ENCODE results near the gene MYL6B. TPM values are rescaled to one million over a fixed set of nuclear protein-coding genes. Genes with fewer than 3 reads are reported as not detected.
"Not testable (repeated sequence)": the region's sequence is repeated elsewhere in the genome, so short reads cannot be mapped to it uniquely, and the experiment has no call there.

The MYL6B gene
- total RNA-seq, 3 donors from 2014 or later: 13.0 to 39.8 (median 22.7) TPM

- peaks cover 16% of the 10 kb centered on the region for H3K4me1 ChIP-seq (ENCODE audit: low read depth)
- ATAC-seq (no peak), DNase-seq (peak in 1 of 3 donors; percentile 47)
- no peaks in the 10 kb centered on the region for H3K9me3 ChIP-seq
- TF ChIP-seq, protein P1, sequence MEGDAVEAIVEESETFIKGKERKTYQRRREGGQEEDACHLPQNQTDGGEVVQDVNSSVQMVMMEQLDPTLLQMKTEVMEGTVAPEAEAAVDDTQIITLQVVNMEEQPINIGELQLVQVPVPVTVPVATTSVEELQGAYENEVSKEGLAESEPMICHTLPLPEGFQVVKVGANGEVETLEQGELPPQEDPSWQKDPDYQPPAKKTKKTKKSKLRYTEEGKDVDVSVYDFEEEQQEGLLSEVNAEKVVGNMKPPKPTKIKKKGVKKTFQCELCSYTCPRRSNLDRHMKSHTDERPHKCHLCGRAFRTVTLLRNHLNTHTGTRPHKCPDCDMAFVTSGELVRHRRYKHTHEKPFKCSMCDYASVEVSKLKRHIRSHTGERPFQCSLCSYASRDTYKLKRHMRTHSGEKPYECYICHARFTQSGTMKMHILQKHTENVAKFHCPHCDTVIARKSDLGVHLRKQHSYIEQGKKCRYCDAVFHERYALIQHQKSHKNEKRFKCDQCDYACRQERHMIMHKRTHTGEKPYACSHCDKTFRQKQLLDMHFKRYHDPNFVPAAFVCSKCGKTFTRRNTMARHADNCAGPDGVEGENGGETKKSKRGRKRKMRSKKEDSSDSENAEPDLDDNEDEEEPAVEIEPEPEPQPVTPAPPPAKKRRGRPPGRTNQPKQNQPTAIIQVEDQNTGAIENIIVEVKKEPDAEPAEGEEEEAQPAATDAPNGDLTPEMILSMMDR (IDR thresholded peaks at IDR 0.05): no peak
- peaks cover 10% of the 10 kb centered on the region for H3K36me3 ChIP-seq (ENCODE audit: low read depth)
- intact Hi-C loops (cut with DNase I, micrococcal nuclease): no loop called here
- H3K4me3 ChIP-seq: no peak overlapping the region
Measured at GRCh38 chr12:56115329-56115728, 37.1 kb upstream of the MYL6B start.

GRCh38 chr12:56116267-56117081 is 35.9 kb upstream of the MYL6B start, which contains the start of gene RPL41:
Gene RPL41, plus strand, starts transcription at chr12:56116633.
- Histone ChIP-seq H3K4me3 (peak within 1 kb of the TSS; percentile 35), H3K36me3 (ENCODE audit: low read depth) (peaks cover 4% of the 10 kb centered on the region), H3K9me3 (no peaks in the 10 kb centered on the region), H3K4me1 (ENCODE audit: low read depth) (peaks cover 16% of the 10 kb centered on the region)
- TF ChIP-seq, protein P1 (IDR thresholded peaks at IDR 0.05): no peak
- intact Hi-C loops (cut with DNase I, micrococcal nuclease): no loop called here
- DNase-seq: peak; percentile 96 to 99 (median 96)
- peak; percentile 74 for ATAC-seq

DNA sequence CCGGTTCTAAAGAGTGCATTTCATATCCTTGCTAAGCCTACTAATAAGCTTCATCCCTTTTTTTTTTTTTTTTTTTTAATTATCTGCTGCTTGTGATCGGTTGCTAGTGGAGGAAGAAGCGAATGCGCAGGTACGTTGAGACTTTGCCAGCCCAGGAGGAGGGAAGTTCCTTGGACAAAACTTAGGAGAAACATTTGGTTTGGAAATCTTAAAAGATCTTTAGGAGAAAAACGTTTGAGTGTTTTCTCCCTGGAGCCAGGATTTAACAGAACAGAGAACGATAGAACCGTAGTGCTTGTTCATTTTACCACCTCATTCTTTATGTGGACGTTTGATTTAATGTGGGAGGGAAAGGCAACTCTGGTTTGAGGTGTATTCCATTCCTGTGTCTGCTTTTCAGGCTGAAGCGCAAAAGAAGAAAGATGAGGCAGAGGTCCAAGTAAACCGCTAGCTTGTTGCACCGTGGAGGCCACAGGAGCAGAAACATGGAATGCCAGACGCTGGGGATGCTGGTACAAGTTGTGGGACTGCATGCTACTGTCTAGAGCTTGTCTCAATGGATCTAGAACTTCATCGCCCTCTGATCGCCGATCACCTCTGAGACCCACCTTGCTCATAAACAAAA is 35.2 kb upstream of the MYL6B start:
- H3K4me1 ChIP-seq (ENCODE audit: low read depth): peaks cover 16% of the 10 kb centered on the region
- DNase-seq; intact Hi-C loops (cut with DNase I, micrococcal nuclease): not testable (repeated sequence)

GRCh38 chr12:56117778-56118687 is 34.4 kb upstream of the MYL6B start, which contains the start of gene ZC3H10:
Gene ZC3H10, plus strand, starts transcription at chr12:56118266. Its CDS starts 2,297 bp downstream, at chr12:56120563.
- Histone ChIP-seq H3K4me1 (ENCODE audit: low read depth) (peaks cover 16% of the 10 kb centered on the region), H3K9me3 (no peaks in the 10 kb centered on the region), H3K36me3 (ENCODE audit: low read depth) (peaks cover 4% of the 10 kb centered on the region), H3K4me3 (peak within 1 kb of the TSS; percentile 44)
- TF ChIP-seq, protein P1 (IDR thresholded peaks at IDR 0.05): no peak
- peak; percentile 88 for ATAC-seq
- intact Hi-C loops (cut with DNase I, micrococcal nuclease): no loop called here
- DNase-seq: peak; percentile 97 to 100 (median 99)

More for the DNA sequence above, 35.2 kb upstream of the MYL6B start:
- H3K36me3 ChIP-seq (ENCODE audit: low read depth); ATAC-seq; H3K9me3 ChIP-seq: not testable (repeated sequence)
- peak overlapping the region; percentile 35 for H3K4me3 ChIP-seq

- peaks cover 16% of the 10 kb centered on the region for H3K4me1 ChIP-seq (ENCODE audit: low read depth)
- TF ChIP-seq, protein P1 (IDR thresholded peaks at IDR 0.05): no peak
- no peaks in the 10 kb centered on the region for H3K9me3 ChIP-seq
- peaks cover 4% of the 10 kb centered on the region for H3K36me3 ChIP-seq (ENCODE audit: low read depth)
- intact Hi-C loops (cut with DNase I, micrococcal nuclease): no loop called here
- H3K4me3 ChIP-seq: peak overlapping the region; percentile 44
- ATAC-seq (peak; percentile 5), DNase-seq (peak in 1 of 3 donors; percentile 61)
Measured at GRCh38 chr12:56118688-56119357, 33.6 kb upstream of the MYL6B start.
